Stimulated activated CD4-positive, alpha-beta T cell treated with anti-CD3 and anti-CD28 coated beads, Interleukin-2, amount 100 ng/mL, for 24 hours (primary cell): Measurements from ENCODE around the gene PDE4D.

Source experiments
- DNase-seq, 2 donors: peaks; one replicate each; pipeline ENCODE4 v3.0.0-alpha.2; 2020

Gene PDE4D

DNA sequence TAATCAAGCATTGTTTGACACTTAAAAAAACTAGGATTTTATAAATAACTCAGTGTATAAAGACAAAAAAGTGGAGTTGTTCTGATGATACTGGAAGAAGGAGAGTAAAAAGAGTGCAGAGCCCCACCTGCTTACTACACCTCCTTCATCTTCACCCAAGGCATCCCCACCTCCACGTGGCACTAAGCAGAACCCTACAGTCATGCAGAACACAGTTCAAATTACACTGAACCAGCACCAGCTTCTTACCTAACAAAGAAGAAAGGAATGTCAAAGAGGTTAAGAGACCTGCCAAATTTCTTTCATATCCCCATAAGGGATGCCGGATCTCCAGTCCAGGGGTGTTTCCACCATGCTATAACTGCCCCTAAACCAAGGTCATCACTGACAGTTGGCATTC is 55.5 kb downstream of the PDE4D start:
- no peak for DNase-seq

DNA sequence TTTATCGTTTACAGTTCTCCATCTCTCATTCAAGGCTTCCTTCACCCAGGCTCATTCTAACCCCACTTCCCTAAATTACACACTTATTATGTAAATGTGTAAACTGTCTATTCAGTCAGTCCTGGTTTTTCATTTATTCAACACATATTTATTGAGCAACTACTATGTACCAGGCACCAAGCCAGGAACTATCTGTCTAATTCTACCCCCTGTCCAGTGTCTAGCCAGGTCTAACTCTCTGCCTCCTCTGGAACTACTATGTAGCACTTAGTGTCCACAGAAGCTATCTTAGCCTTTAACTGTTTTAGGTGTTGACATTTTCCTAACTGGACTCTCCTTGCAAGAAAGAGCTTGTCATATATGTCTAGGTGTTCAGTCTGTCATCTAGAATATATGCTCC is 56.5 kb downstream of the PDE4D start:
- no peak for DNase-seq

GRCh38 chr5:59835800-59836199 is 57.7 kb downstream of the PDE4D start:
- DNase-seq = no peak

- no peak for DNase-seq
Measured at GRCh38 chr5:59833448-59833847, 60.1 kb downstream of the PDE4D start.

- DNase-seq = no peak
Measured at GRCh38 chr5:59832577-59833301, 60.8 kb downstream of the PDE4D start.

GRCh38 chr5:59831326-59832010 is 62.1 kb downstream of the PDE4D start:
- DNase-seq = no peak

DNA sequence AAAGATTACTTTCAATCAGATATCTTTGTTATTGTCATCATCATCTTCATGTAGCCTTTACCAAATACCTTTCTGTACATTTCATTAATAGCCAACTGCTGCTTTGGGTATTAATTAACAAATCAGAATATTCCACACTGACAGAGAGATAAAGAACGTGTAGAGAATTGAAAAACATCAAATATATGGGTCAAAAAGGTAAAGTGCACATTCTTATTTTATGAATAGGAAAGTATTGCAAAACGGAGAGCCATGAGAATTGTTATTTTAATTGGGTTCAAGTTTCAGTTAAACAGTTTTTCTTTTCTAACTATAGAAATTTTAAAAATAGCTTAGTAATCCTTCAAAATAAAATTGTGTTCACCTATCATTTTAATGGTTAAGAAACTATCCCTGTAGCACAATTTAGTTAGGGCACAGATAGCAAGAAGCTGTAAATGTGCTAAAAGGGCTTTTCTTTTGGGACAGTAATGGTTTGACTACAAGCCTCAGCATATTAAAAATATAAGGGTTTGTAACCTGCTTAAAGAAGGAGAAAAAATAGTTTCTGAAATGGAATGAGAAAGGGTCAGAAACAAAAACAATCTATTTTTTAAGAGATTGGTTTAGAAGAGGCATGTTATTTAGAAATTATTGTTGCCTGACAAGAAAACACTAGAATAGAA is 62.9 kb downstream of the PDE4D start:
- no peak for DNase-seq

DNA sequence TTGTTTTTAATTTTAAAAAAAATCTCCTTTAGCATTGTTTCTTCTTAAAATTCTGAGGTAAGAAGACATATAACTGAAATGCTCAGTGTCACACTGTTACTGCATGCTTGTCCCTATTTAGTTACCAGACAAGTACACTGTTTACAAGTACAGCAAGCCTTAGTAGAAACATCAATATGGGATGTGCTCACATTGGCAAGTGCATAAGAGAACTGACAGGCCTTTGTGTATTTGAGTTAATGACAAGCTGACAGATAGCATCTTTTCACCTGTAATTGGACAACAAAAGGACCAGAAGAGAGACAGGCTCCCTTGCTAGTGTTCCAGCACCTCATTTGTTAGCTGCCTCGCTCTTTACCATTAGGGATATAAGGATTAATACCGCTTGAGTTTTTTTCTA is 63.6 kb downstream of the PDE4D start:
- DNase-seq = no peak

DNA sequence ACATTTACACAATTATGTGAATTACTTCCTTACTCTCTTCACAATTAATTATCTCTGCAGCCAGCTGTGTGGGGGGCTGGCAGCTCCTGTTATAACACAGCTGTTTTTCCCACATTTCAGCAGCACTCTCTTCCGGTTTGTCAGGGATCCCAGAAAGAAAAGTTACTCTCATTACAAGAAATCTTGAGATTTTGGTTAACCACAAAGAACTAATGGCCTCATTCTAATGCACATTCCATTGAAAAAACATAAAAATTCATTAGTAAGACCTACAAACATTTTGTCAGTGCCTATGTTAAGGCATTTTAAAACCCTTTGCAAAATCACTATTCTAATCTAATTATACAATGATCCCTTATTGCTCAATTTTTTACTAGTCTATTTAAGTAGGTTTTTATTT is 64.1 kb downstream of the PDE4D start:
- no peak for DNase-seq

GRCh38 chr5:59828623-59829022 is 64.9 kb downstream of the PDE4D start:
- DNase-seq = no peak

GRCh38 chr5:59826996-59827395 is 66.5 kb downstream of the PDE4D start:
- DNase-seq = no peak

- no peak for DNase-seq
Measured at GRCh38 chr5:59823420-59823819, 70.1 kb downstream of the PDE4D start.

DNA sequence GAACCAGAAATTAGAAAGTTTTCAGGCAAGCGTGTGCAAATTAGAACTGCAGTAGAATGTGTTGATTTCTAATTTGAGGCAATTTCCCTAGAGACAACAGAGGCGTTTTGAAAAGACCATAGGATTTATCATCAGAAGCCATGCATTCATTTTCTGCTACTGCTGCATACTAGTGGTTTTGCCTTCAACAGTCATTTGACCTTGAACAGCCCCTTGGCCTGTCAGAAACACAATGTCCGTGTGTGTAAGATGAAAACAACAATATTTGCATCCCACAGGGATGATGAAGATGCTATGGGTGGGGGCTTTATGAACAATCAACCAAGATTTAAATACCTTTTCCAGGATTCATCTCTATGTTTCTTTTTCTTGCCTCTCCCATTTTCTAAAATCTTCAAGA is 73.7 kb downstream of the PDE4D start:
- DNase-seq = no peak

- no peak for DNase-seq
Measured at GRCh38 chr5:59817536-59817935, 76.0 kb downstream of the PDE4D start.

GRCh38 chr5:59816654-59817300 is 76.7 kb downstream of the PDE4D start:
- no peak for DNase-seq

DNA sequence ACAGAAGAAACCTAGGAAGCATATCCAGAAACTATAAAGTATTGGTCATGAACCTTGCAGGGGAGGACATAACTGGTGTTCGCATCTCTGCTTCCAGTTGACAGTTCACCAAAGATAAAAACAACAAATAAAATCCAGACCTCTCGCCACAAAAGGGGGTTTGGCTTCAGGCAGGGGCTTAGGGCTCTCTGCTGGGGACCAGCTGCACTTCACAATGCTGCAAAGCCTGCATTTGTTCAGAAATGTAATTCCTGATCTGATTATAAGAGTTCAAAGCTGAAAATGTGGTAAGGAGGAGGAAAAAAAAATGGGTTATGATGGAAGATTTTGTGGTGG is 79.0 kb downstream of the PDE4D start:
- no peak for DNase-seq

GRCh38 chr5:59813761-59814536 is 79.6 kb downstream of the PDE4D start:
- peak in 1 of 2 donors; percentile 4 for DNase-seq

DNA sequence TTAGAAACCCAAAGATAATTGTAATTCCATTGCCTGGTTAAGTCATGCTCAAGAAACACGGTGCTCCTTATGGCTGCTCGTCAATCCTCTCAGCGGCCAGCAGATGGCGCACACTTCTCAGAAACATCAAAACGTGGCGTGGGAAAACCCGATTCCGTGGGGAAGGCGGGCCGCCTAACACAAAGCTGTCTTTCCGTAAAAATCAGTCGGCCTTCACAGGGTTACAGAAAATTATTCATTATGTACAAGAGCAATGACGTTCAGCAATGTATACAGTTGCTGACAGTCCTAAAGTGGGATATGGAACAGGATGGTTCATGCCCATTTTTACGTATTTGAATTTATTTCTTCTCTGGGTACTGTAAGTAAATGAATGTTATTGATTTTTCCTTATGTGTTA is 83.5 kb downstream of the PDE4D start:
- peak; percentile 72 to 73 for DNase-seq

DNA sequence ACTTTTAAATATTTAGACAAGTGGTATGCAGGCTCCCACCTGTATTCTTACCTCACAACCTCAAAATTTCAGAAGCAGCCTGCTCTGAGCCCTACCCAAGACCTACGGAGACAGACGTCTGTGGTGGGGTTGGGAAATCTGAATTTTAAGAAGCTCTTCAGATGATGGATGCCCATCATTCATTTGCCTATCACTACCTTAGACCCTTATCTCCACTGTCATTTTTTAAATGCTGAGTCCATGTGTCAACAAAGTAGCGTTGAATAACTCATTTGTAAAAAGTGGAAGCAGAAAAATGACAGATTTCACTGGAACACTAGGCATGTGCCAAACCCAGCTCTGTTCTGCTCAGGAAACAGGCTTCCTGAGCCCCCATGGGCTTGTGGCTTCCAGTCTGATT is 85.7 kb downstream of the PDE4D start:
- DNase-seq = no peak

DNA sequence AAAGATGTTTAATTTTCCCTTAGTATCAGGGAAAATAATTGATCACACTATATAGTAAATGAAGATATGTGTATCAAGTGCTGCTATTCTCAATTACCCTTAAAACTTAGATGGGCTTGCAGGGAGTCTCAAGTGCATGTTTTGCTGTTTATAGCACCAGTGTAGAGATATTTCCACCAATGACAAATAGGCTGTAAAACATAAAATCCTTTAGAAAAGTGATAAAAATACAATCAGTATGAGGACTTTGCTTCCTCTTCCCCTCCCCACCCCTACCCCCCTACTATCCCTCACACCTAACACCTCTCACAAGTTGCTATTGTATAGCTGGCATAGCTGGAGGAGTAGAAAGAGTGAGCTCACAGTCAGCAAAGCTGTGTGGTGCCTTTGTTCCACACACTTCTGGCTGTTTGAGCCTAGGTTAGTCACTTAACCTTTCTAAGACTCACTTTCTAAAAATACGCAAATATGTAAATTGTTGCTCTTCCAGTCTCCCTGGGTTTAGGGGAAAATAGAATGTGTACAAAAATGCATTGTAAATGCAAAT is 93.1 kb downstream of the PDE4D start:
- DNase-seq = no peak

DNA sequence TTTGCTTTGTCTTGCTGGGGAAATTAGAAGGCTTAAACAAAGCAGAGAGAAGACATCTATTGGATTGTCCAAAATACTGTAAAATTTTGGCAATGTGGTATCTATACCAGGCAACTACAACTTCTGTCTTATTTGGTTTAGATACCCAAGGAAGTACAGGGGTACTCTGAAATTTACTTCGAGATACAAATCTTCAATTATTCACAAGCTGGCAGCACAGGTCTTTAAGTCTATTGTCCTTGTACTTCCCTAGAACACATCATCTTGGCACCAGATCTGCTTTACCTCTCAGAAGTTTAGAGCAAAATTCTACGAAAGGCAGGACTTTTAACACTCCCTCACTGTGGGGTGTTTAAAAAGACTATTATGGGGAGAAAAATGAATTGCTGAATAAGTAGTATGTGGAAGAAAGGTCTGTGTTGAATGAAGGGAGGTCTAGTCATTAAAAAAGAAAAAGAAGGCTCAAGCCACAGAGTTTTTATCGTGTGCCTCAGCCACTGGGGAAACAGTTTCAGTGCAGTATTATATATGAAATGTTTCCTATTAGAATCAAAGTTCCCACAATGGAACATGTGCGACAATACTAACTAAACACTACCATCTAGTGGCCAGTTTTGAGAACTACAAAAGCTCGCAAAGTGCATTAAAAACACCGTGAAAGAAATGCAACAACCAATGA is 93.7 kb downstream of the PDE4D start:
- DNase-seq = no peak
